ENCODE results near the gene VPS37B.

VPS37B gene

DNA sequence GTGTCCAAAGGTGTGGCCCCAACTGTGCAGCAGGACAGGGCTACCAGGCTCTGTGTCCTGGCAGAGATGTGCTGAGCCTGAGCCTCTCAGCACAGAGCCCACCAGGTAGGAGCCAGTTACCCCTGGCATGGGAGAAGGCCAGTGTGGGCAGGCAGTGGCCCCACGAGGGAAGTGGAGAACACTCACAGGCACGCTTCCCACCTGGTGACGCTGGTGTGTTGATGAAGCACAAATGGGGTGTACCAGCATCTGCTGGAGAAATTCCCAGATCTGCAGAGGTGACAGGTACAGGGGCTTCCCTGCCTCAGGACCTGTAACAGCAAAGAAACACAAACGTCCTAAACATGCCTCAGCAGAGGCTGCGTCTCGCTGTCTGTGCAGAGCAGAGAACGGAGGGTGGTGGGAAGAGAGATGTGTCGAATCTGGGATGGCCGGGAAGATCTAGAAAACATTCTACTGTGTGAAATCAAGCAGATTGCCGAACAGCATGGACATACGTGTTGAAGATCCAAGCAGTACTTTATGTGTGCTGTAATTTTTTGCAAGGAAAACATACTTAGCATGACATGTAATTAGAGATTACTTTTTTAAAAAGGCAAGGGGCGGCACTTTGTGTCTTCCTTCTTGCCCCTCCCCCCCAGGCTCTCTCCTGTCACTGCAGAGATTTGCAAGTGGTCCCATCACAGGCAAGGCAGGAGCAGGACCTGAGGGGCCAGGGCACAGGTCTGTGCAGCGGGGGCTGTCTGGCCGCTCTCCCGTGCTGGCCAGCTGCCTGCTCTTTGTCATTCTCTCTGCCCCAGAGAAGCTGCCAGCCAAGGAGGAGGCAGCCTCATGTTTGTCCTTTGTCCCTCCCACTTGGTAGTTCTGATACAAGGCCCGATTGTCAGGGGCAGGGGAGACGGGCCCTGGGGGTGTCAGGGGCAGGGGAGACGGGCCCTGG is 43.3 kb downstream of the VPS37B start:
- DNase-seq (ENCODE audit: low spot score), result peak; percentile 41

DNA sequence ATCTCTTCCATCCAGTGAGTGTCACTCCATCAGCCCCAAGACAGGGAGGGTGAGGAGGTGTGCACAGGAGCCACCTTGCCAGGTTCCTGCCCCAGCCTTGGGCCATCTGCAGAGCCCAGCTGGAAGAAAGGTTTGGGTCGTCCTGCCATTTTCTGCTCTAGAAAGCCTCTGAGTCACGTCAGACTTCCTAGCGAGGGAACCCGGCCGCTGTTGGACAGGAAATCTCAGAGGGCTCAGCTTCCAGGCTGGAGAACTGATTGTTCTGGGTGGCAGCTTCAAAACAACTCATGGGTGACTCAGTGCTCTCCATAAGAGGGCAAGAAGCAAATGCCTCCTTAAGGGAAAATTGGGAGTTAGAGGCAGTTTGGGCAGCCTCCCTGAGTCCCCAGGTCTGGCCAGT is 44.1 kb downstream of the VPS37B start:
- DNase-seq (ENCODE audit: low spot score), result peak; percentile 95

DNA sequence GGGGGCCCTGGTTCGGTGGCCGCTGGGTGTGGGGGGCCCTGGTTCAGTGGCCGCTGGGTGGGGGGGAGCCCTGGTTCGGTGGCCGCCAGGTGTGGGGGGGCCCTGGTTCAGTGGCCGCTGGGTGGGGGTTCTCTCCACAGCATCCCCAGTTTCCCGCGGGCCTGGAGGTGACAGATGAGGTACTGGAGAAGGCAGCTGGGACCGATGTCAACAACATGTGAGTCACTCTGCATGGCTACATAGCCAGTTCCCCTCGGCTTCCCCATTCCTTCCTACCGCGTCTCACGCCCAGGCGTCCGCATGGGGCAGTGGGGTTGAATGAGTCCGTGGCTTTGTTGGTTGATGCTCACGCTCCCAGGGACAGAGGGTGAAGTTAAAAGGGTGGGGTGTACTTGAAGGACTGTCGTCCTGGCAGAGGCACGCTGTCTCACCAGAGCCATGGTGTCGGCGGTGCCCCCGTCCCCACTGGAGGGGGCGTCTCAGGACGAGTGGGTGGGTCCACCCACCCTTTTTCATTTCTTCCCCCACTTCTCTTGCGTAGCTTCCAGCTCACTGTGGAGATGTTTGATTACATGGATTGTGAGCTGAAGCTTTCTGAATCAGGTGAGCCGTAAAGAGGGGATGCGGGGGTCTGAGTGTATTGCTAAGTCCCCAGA is 45.1 kb downstream of the VPS37B start:
- no peak for DNase-seq (ENCODE audit: low spot score)

DNA sequence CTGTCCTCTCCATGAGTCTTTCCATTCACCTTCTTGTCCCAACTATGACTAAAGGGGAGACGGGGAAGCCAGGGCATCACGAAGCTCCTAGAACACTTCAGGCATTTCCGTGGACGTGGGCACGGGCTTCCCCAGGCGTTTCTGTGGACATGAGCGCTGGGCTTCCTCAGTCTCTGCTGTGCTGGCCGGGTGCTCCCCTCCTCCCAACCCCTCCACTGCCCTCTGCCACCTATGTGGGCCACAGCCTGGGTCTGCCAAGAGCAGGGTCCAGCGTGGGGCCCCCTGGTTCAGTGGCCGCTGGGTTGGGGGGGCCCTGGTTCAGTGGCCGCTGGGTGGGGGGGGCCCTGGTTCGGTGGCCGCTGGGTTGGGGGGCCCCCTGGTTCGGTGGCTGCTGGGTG is 45.9 kb downstream of the VPS37B start:
- DNase-seq (ENCODE audit: low spot score), result no peak

DNA sequence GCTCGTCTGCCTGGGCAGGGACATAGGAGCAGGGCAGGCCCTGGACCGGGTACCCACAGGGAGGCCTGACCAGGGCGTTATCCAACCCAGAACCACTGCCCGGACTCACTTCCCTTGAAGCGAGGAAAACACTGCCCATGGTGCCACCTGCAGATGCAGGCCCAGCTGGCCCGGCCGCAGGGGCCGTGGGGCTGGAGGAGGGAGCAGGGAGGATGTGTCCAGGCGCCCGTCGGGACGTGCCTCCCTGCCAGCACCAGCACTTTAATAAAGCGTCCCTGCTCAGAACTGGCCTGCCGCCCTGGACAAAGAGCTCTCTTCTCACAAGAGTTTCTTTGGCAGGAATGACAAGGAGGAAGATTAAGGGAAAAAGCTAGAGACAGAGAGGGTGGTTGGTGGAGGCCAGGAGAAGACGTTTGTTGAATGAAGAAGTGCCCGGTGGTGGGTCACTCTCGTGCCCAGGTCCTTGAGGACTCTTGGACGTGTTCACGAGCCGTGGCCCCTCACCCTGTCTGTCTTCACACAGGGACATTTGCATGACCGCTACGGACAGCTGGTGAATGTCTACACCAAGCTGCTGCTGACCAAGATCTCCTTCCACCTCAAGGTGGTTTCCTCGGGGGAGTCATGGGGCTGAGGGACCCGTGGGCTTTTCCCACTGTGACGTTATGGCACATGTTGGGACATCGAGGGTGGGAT is 46.4 kb downstream of the VPS37B start:
- no peak for DNase-seq (ENCODE audit: low spot score)

DNA sequence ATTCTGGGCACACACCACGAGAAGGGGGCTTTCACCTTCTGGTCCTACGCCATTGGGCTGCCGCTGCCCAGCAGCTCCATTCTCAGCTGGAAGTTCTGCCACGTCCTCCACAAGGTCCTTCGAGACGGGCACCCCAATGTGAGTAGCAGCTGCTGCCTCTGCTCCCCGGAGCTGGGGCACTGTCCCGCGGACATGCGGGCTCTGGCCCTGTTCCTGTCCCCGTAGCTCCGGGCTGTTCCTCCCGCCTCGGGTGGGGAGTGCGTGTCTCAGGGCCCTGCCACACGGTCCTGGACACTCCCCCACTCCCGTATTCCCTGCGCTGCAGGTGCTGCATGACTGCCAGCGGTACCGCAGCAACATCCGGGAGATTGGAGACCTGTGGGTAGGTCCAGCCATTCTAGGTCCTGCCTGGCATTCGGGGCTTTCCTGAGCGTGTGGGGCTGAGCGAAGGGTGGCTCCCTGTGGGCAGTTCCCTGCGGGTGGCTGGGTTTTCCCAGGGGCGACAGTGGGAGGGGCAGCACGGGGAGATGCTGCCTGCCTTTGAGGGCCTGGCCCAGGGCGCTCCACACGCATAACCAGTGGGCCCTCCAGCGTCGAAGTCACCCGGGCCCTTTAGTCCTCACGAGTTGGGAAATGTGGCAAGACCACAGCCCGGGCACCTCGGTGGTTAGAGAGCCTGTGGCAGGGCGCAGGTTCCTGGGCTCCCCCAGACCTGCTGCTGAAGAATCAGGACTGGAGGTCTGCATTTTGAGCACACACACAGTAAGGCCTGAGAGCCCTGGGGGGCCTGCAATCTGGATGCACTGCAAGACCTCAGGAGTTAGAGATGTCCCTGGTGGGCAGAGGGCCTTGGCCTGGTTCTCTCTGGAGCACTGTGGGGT is 47.2 kb downstream of the VPS37B start:
- no peak for DNase-seq (ENCODE audit: low spot score)

DNA sequence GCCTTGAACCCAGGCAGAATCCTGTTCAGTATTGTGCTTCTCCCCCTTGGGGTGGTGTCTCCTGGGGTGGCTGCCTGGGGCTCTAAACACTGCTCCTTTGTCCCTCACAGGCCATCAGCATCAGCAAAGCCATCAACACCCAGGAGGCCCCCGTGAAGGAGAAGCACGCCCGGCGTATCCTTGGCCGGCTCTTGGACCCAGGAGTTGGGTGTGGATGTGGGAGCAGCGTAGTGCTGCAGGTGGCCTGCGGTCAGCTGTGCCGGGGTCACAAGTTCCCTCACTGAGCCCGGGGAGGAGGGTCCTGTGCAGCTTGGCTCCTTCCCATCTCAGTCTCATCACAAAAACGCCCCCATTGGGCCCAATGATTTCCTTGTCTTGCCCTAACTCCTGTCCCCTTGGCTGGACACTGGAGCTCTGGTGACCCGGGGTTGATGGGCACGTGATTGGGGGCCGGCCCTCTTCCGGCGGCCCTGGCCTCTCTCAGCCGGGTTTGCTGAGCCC is 48.0 kb downstream of the VPS37B start:
- no peak for DNase-seq (ENCODE audit: low spot score)

DNA sequence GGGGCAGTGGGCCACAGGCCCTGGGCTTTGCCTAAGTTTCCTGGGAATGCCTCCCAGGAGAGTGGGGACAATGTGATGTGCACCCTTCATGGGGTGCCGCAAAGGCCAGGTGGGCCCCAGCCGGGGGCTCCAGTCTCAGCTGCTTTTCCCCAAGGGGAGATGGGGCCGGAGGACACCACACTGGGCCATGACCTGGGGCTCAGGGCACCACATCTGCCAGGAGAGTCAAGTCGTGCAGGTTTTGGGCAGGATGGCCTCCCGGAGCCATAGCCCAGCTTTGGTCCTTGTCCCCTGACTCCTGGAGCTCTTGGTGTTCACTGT is 48.4 kb downstream of the VPS37B start:
- no peak for DNase-seq (ENCODE audit: low spot score)

DNA sequence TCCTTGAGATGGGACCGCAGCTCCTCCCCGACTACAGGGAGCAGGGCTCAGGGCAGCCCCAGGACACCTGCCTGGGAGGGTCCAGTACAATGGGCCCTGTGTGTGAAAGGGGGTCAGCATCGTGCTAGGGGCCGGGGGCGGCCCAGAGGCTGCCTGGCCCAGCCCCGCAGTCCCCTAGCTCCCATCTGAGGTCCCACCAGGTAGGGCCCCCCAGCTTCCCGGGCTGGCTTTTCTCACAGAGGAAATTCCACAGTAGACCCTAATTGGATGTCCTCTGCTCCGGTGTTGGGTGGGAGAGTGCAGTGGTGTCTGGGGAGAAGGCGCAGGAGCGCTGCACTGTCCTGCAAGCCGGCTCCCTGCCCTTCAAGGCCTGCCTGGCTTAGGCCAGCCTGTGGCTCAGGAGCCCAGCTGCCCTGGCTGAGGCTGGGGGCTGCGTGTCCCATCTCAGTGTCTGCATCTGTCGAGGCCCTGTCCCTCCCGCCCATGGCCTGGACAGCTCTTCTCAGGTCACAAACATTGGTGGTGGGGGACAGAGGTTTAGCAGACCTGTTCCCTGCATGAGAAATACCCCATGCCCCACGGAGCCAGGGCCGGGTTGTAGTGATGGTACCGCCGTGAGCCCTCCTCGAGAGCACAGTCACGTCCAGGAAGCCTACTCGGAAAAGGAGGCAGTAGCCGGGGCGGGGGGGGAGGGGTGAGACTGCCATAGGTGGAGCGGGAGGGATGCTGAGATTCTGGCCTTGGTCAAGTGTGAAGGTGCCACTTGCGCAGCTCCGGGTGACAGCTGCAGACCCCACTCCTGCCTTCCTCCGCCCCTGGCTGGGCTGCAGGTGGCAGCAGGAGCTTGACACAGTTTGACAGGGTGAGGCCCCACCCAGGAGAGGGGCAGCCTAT is 49.1 kb downstream of the VPS37B start:
- no peak for DNase-seq (ENCODE audit: low spot score)

DNA sequence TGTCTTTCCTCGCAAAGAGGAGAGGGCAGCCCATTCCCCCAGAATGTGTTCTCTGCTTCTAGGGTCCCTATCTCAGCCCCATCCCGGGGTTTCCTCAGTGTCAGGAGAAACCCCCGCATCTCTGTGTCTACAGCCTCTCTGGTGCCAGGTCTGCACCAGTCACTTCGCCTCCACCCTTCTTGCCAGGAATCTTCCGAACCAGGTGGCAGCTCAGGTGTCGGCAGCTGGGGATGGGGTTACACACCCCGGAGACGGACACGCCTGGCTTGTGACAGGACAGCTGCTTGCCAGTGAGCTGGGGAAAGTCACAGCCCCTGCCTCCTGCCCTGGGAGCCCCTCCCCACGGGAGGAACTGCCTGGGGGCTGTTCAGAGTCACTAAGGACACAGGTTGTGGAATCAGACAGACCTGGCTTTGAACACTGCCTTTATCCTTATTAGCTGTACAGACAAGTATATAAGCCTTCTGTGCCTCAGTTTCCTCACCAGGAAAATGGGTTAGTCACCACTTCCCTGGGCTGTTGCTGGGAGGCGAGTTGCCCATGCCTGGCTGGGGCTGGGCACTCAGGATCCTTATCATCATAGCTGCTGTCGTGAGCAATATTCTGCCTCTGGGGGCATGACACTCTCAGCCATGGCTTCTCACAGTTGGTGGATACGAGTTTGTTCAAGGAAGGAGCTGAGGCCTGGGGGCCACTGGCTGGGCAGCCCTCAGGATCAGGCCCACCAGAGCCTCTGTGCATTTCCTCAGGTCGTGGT is 49.9 kb downstream of the VPS37B start:
- DNase-seq (ENCODE audit: low spot score), result no peak

DNA sequence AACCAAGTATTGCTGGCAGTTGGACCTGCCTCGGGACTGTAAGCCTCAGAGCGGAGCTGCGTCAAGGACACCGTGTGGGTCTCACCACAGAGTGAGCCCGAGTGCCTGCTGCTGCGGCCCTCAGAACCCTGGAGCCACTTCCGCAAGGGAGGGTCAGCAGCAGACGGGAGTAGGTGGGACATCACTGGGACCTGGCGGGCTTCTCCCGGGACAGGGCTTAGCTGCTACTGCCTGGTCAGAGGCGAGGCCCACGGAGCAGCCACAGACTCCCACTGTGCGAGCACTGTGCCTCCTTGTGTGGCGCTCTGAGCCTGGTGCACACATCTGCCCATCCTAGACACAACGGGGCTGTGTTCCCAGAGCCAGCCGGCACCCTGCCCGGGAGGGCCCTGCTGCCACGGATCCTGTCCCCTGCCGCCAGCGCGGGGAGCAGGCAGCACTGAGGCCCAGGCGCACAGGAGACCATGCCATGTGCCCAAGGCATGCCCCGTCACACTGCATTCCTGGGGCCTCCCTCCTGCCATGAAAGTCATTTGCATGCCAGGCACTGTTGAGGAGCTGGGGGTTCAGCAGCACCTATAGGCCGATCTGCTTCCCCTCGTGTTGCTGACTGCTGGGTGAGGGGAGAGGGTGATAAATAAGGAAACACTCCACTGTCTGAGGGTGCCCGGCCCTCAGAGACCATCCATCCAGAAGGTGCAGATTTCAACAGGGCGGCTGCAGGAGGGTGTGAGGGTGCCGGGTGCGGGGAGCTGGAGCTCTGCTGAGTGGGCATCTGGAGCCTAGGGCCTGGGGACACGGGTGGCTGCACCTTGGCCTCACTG is 50.7 kb downstream of the VPS37B start:
- DNase-seq (ENCODE audit: low spot score), result no peak

DNA sequence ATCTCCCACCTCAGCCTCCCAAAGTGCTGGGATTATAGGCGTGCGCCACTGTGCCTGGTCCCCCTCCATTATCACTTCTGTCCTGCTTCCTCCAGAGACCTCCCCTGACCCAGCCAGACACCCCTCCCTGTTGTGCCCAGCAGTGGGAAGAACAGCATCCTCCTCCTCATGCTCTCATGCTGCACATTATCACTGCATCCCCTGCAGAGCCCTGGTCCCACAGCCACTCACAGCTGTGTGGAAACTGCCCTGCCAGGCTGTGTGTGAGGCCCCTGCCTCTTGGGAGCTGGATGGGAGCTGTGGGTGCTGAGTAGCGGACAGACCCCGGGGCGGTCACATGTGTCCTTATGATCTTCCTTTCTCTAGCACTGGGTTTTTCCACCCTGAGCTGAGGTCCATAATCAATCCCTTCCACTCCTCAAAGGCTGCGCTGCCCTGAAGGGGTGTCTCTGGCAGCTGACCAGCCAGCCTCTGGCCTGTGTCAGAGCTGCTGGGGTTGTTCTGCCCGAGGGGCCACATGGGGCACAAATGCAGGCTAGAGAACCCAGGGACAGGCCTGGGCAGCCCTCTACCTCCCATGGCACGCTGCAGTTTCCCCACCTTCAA is 51.5 kb downstream of the VPS37B start:
- DNase-seq (ENCODE audit: low spot score), result no peak

DNA sequence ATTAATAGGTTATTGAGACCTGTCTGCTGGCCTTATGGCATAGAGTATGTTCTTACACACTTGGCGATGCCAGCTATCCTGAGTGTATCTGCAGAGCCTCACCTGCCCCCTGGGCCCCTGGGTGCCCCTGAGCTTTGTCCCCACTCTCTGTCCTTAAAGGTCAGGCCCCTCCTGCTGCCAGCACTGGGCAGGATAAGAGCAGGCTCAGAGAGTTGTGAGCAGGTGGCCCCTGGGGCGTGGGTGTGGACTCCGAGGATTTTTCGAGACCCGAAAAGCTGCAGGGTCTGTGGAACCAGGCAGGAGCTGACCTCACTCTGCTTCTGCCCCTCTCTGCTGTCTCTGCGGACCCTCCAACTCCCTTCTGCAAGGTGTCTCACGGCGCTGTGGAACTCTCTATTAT is 52.5 kb downstream of the VPS37B start:
- DNase-seq (ENCODE audit: low spot score), result no peak

DNA sequence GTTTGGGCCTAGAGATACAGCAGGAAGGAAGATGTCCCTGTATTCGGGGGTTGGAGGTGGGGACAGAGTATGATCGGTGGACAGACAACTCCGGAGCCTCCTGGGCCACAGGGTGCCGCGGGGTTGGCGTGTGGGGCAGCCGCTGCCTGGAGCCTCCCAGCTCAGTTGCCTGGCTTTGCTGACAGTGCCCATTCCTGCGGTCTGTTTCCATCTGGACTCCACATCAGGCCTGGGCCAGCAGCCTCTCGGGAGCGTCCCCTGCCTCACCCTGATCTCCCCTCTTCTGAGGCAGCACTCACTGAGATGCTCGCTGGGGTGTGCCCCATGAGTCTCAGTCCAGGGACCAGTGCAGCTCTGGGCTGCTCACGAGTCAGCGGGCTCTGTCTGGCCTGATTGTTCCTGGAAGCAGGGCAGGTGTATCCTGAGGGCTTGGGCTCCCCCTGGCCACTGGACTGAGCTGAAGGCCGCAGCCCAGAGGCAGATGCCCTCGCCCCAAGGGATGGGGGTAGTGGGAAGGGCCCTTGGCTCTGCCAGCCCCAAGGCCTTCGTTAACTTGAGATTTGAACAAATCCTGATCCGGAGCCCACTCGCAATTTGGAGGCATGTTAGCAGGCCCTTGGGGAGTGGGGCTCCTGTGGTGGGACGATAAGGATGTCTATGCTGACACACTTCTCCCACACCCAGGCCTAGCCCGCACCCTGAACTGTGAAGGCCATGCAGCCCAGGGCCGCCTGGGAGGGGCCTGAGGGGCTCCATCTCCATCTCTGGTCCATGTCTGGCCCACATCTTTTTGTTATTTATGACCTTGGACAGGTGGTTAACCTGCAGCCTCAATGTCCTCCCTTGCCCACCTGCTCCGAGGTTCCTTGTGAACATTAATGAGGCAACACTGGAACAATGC is 53.2 kb downstream of the VPS37B start:
- no peak for DNase-seq (ENCODE audit: low spot score)

DNA sequence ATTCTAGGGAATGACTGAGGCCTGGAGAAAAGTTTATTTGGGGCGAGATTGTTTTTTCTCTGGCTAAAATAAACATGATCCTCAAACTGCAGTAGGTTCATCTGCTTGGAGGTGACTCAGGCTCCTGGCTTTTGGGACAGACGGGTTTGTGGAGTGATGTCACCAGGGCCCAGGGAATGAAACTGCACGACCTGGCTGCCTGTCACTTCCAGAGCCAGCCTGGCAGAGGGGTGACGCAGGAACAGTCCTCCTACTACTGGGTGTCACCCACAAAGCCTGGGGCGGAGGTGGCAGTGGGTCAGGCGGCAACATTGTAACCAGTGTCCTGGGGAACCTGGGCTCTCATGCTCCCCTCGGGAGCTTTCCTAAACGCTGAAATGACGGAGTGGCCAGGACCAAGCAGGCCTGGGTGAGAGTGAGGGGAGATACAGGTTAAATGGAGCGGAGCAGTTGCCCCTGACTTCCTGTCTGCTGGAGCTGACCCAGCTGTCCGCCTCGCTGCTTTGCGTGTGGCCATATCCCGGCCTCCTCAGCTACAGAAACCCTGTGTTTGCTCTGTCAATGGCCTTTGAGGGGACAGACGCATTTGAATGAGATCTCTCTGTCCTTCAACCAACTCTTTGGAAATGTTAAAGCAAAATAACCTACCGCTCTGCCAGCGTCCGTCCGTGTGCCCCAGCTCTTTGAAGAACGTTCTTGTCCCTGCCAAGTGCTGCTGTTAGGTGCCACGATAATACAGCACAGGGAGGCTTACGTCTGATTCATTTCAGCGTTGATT is 54.2 kb downstream of the VPS37B start:
- DNase-seq (ENCODE audit: low spot score), result peak; percentile 96

DNA sequence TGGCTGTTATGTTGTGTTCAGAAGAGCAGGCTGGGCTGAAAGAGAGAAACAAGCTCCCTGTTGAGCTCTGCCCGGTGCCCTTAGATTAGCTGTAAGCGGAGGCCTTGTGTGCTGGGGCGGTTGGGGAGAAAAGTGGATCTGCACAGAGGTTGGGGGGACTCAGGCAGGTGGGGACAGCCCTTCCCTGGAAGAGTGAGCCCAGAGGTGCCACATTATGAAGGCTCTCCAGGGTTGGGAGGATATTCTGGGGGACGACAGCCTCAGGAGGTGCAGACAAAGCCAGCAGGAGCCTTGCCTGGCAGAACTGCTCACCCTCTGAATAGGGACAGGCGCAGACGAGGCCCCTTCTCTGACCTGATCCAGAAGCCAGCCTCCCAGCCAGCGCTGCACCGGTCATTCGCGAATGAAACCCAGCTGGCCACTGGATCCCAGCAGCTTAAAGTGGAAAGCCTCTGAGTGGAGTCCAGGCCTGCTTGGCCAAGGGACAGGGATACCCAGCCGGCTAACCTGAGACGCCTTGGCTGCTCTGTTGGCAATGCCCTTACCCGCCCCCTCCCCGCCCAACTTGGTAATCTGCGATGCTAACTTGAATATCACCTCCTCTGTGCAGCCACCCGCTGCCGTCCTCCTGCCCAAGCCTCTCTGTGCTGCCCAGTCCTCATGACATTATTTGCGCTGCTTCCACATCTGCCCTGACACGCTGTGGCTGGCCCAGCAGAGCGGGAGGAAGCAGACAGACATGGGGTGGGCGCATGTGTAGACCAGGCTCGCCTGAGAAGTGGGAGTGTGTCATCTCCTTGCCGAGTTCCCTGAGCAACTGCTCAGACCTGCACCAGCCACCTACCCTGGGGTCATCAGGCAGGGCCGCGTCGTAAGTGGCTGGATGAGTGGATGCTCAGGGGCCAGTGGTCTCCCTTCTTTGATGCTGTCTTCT is 55.1 kb downstream of the VPS37B start:
- no peak for DNase-seq (ENCODE audit: low spot score)

All from hepatic stellate cell (primary cell).